Left renal cortex interstitium (tissue), 4 donors: ENCODE results near the gene NMT1. TPM values are rescaled to one million over a fixed set of nuclear protein-coding genes. Genes with fewer than 3 reads are reported as not detected.
A peak's percentile ranks its signal among the peaks of the same experiment; 100 is the strongest.
"Not testable (repeated sequence)": the region's sequence is repeated elsewhere in the genome, so short reads cannot be mapped to it uniquely, and the experiment has no call there.

ENCODE experiments used
- DNase-seq, 4 donors: peaks; one replicate each; pipeline ENCODE4 v3.0.0-alpha.2; 2013; ENCODE audit warnings: low read depth in 4 of 4, low spot score in 2 of 4, missing footprints in 1 of 4
- polyA plus RNA-seq, 4 donors: library from polyadenylated mRNA; unstranded; fragments of 120-200 nt; gene quantifications; one replicate each; pipeline ENCODE4 v1.2.1, GENCODE V29; 2013; ENCODE audit not compliant: insufficient read length in 4 of 4

NMT1 gene
- polyA plus RNA-seq, 4 donors, result 70.3 to 95.5 (median 74.2) TPM

DNA sequence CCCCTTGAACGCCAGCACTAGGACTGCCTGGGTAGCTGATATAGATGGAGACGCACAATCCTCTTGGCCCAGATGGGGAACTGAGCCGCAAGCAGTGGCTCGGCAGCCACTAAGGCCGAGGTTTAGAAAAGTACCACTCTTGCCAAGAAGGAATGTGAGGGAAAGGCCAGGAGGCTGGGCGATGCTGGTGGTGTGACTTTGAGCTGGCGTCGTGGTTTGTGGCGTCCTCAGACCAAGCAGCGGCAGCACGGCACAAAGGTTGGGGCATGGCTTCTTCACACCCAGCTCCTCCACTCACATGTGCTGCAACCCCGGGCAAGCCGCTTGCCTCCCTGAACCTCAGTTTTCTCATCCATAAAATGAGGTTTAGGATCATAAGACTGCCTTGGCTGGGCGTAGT is 25.3 kb upstream of the NMT1 start:
- no peak for DNase-seq

GRCh38 chr17:45036691-45037090 is 24.4 kb upstream of the NMT1 start:
- no peak for DNase-seq

- DNase-seq, result no peak
These were observed 22.1 kb upstream of the NMT1 start for GRCh38 chr17:45038728-45039634.

DNA sequence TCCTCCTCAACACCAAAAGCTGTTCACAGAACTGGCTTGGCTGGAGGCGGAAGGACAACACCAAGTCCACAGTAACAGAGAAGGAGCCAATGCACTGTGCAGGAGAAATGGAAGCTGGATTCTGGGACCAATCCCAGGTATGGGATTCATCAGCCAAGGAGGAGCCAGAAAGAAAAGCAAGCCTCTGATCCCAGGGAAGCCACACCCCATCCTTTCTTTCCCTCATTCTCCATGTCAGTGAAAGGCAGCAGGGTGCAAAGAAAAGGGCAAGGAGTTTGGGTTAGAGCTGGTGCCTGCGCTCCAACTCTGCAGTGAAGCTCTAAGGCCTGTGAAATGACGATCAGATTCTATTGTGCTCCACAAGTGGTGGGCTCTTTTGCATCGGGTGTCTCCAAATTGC is 20.7 kb upstream of the NMT1 start:
- DNase-seq, result no peak

GRCh38 chr17:45042346-45043120 is 18.6 kb upstream of the NMT1 start:
- DNase-seq, result no peak

DNA sequence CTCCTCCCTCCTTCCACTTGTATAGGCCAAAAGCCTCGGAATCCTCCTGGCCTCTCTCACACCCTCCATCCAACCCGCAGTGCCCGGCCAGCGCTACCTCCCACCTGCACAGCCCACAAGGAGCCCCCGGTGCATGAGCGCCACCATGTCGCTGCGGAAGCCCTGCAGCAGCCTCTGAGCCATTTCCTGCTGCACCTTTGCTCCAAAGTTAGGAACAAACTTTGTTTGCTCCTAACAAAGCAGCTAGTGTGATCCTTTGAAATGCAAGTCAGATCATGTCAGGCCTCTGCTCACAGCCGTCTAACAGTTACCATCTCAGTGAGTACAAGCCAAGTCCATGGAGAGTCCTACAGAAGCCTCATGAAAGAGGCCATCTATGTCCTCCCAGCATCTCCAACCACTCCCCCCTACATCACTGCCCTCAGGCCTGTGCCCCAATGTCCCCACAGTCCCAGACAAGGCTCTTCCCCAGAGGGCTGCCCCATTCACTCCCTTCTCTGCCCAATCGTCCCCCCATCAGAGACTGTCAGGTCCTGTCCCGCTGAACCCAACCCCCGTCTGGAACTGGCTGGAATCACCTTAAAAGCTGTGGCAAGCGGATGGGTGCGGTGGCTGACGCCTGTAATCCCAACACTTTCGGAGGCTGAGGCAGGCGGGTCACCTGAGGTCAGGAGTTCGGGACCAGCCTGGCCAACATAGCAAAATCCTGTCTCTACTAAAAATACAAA is 17.1 kb upstream of the NMT1 start:
- DNase-seq, result no peak

DNA sequence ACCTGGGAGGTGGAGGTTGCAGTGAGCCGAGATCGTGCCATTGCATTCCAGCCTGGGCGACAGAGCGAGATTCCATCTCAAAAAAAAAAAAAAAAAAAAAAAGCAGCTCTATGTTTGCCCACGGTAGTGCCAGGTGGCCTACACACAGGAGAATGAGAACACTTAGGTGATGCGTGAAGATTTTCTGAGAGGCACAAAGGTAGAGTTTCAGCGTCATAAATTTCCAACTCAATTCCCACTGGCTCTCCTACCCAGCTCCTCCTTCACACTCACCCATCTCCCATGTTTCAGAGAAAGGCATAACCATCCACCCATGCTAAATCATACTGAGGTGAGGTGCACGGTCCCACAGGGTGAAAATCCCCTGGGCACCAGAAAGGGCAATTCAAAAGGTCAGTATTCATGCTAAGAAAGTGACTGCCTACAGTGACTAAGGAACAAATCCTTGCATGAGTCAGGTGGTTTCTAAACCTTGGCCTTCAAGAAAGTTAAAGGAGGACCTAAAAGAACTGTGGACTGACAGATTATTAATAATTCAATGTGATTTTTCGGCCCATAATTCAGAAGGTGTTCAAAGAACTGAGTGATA is 14.5 kb upstream of the NMT1 start:
- no peak for DNase-seq

- DNase-seq, result no peak
These were observed 12.1 kb upstream of the NMT1 start for GRCh38 chr17:45048795-45049563.

GRCh38 chr17:45050481-45051059 is 10.5 kb upstream of the NMT1 start:
- no peak for DNase-seq

- DNase-seq, result peak in 3 of 4 donors; percentile 82 to 90 (median 86)
These were observed 9.9 kb upstream of the NMT1 start, which contains the start of gene DCAKD for GRCh38 chr17:45051060-45051719. Gene DCAKD (minus strand): TSS chr17:45051632. CDS start chr17:45034885, 16,747 bp downstream.

DNA sequence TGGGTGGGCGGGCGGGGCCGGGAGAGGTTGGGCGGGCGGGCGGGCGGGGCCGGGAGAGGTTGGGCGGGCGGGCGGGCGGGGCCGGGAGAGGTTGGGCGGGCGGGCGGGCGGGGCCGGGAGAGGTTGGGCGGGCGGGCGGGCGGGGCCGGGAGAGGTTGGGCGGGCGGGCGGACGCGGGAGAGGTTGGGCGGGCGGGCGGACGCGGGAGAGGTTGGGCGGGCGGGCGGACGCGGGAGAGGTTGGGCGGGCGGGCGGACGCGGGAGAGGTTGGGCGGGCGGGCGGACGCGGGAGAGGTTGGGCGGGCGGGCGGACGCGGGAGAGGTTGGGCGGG is 9.4 kb upstream of the NMT1 start:
- not testable (repeated sequence) for DNase-seq

DNA sequence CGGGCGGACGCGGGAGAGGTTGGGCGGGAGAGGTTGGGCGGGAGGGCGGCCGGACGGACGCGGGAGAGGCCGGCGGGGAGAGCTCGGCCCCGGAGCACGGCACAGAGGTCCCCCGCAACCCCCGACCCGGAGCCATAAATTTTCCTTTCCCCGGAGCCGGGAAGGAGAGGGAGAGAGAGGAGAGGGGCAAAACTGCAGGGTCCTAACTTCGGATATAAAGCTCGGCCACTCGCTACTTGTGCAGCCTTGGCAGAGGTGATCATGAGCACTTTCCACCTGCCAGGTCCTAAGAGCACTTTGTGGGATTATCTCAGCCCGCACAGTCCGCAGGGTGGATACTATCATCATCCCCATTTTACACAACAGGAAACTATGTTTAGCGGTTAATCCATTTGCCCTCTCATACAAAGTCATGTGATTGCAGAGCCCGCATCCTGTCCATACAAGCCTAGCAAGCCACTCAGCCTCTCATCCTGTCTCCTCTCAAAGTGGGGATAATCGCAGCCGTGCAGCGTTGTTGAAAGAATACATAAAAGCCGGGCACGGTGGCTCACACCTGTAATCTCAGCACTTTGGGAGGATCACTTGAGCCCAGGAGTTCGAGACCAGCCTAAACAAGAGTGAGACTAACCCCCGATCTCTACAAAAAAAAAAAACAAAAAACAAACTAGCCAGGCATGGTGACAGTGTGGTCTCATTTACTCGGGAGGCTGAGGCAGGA is 8.9 kb upstream of the NMT1 start:
- DNase-seq, result no peak

DNA sequence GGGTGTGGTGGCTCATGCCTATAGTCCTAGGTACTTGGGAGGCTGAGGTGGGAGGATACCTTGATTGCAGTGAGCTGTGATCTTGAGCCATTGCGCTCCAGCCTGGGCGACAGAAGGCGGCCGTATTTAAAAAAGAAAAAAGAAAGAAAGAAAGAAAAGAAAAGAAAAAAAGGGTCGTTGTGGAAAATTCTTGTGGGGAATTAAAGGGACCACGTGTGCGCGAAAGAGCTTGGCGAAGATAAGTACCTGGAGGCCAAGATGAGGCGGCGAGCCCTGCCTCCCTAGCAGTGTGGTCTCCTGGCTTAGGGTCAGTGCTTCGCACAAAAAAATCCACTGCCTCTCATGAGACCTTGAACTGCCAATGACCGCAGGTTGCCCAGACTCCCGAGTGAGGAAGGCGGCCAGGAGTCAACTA is 728 bp upstream of the NMT1 start:
- DNase-seq, result no peak

GRCh38 chr17:45061606-45062205 is 589 bp downstream of the NMT1 start:
- DNase-seq, result no peak

DNA sequence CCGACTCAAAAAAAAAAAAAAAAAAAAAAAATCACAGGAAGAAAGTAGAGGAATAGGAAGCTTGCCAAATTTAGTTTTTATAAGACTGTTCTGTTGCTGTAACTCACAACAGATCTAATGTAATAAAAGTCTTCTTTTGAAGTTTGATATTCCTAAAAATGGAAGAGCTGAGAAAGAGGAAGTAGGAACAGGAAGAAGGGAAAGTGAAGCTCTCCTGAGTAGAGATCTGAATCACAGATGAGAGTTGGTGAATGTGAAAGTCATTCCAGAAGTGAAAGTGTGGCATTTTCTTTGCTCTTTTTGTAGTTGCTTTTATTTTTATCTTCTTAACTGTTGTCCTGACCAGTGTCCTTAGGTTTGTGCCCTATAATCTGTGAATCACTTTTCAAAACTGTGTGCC is 2.1 kb downstream of the NMT1 start:
- no peak for DNase-seq

DNA sequence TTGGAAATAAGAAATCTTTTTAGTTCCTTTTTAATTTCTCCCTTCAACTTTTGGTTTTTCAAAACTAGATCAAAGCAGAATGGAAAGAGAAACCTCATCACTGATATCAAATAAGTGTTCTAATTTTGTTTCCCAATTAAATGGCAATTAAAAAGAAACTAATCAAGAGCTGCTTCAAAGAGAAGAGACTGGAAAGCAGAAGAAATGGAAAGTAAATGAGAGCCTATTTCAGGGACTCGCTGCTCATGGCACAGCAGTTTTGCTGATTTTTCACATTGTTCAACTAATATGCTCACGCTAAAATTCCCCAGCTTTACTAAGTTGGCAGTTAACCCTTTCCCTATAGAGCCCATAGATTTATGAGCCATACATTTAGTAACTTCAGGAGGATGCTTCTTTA is 6.5 kb downstream of the NMT1 start:
- no peak for DNase-seq

DNA sequence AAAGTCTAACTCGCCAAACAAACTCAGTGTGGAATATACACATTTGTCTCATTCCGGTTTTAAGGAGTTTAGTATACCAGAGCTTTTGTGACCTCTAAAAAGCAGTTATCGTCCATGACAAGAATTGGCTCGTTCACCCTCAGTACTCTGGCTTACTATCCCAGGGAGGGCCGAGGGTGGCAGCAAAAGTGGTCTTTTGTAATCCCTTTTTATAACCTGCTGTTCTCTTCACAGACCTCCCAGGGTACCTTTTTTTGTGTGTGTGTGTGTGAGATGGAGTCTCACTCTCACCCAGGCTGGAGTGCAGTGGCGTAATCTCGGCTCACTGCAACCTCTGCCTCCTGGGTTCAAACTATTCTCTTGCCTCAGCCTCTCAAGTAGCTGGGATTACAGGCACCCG is 8.9 kb downstream of the NMT1 start:
- DNase-seq, result no peak

DNA sequence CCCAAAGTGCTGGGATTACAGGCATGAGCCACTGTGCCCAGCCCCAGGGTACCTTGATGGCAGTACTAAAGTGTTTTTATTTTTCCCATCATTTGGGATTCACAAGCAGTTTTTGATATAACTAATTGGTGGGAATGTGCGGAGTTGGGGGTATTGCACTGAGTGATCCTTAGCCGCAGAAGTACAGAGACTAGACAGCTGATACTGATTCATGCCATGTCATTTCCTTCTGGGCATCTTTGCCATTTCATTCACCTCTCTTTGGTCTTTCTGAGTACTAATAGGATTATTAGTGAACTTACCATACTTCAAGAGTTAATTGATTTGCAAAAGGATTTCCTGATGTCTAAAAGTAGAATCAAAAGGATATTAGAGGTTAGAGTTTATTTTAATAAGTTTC is 9.7 kb downstream of the NMT1 start:
- no peak for DNase-seq
